AML-193 (cell line): ENCODE results near the gene ABCB8.
A peak's percentile ranks its signal among the peaks of the same experiment; 100 is the strongest.

Experiments used
- DNase-seq, 2 experiments: peaks; one replicate each; lab custom pipeline; 2025; lab: John Stamatoyannopoulos, UW

The ABCB8 gene

DNA sequence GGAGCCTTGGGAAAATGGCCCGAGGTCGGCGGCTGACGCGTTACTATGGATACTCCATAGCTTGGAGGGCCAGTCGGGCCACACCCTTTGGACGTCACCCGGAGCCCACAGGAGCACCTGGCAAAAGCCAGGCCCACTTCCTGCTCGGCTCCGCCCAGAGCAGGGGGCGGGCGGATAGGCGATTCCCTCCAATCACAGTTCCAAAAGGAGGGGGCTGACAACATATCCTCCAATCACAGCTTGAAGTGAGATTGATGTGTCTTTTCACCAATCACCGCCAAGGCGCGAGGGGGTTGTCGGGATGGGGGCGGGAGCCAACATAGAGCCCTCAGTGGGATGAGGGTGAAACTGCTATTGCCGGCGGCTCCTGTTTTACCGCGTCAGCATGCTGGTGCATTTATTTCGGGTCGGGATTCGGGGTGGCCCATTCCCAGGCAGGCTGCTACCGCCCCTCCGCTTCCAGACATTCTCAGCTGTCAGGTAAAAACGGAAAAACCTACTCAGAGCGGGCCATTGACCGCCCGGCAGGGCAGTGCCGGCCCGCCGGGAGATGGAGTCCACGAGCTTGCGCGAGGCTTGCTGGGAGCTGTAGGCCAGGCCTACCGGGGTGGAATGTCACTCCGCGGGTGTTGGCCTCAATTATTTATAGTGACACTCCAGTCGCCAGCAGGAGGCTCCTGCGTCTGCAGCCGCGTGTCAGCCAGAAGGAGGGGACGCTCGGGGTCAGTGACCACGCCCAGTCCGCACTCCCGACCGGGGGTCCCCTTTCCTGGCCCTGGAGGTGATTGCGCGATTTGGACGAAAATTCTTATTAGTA, at the start of gene ABCB8:
ABCB8 (plus strand) TSS at position 320 of the 817 bp plus-strand sequence; CDS start at position 386, 66 bp downstream.
- DNase-seq = peak; percentile 93 to 95

DNA sequence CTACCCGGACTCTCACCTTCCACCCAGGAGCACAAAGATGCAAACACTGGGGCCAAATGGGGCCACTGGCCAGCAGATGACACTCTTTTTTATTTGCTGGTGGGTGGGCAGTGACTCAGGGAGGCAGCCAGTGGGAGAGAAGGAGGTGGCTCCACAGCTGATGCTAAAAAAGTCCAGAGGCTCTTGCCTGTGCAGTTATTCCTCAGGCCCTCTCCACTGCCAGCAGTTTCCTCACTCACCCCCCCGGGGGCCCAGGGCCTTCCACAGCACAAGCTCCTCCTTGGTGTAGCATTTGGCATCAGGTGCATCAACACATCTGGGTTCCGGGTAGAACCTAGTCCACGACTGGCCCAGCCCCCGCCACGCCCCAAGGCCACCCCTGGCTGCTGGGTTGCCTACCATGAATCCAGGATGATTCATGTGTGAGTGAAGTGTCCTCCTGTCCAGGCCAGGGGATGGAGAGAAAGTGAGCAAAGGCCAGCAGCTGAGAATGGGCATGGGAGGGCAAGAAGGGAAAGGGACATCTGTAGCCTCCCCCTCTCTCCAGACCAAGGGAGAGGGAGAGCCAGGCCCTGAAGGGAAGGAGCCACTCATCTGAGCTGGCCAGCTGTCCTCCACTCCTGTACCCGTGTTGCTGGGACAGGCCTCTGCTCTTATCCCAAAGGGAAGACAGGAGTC, 48.4 kb upstream of the ABCB8 start:
- DNase-seq = no peak

DNA sequence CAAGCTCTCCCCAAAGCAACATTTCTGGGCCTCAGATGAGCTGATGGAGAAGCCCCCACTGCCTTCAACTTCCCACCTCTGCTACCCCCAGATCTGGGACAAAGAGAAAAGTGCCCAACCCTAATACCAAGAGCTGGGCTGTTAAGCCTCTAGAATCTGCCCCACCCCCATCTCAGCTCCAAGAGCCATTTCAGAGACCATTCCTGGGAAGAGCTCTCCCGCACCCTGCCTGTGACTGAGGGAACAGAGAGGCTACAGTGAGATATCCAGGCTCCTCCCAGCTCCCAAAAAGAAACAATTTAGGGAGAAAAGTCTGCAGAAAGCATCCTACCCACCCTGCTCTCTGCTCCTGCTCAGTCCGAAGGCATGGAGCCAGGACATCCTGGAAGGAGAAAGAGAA, 47.6 kb upstream of the ABCB8 start:
- no peak for DNase-seq

DNA sequence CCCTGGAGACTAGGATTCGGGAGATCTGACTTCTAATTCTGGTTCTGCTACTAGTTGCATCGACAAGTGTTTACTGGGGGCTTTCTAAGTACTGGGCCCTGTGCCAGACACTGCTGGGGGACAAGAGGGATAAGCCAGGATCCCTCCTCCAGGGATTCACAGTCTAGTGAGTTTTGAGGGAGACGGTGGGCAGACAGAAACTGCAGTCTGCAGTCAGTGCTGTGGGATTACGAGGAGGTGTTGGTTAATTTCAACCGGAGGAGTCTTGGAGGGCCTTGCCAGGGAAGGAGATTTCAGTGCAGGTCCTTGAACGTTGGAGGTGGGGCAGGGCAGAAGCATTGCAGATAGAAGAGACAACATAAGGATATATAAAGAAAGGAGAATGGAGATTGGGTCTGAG, 46.6 kb upstream of the ABCB8 start:
- no peak for DNase-seq

DNA sequence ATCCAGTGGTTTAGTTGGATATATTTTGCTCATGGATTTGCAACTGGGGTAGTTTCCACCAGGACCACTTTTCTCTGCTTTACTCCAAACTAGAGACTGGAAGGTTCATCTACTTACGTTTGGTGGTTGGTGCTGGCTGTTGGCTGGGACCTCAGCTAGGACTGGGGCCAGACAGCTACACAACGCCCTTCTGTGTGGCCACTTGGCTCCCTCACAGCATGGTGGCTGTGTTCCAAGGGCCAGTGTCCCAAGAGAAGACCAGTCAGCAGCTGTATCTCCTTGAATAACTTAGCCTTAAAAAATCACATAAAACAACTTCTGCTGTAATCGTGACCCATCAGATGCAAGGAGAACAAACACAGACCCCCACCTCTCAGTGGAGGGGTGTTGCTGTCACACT, 45.9 kb upstream of the ABCB8 start:
- DNase-seq = no peak

DNA sequence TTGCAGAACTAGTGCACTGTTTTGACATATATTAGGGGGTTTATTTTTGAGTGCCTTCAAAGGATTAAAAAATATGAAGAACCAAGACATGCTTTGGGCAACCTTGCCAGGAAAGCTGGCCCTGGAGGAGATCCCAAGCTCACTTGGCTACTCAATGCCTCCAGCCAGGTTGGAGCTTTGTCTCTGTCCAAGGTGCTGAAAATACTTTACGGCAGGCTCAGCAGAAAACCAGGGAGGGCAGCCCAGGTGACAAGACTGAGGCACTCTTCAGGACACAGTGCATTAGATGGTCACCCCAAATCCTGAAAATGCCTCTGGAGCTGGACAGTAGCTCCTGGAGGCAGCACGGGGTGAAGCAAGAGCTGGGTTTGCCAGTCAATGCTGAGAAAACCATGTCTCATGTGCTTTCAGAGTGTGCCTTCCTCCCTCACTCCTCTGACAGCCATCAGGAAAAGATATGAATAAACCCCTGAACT, 44.3 kb upstream of the ABCB8 start:
- DNase-seq = no peak

DNA sequence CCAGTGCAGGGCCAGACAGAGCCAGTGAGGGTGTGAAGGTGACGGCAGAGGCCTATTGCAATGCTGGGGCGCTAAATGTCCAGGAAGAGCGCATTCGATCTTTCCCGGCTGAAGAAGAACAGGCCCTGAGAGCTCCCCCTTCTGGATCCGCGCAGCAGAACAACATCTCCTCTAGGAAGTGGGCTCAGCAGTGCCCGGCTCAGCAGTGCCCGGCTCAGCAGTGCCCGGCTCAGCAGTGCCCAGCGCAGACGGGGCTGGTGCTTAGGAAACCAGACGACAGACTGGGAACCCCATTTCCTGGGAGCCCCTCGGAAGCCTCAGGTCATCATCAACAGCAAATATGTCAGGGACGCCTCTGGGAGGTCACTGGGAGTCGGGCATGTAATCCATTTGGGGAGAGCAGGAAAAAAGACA, 42.1 kb upstream of the ABCB8 start:
- DNase-seq = peak; percentile 42 to 47

DNA sequence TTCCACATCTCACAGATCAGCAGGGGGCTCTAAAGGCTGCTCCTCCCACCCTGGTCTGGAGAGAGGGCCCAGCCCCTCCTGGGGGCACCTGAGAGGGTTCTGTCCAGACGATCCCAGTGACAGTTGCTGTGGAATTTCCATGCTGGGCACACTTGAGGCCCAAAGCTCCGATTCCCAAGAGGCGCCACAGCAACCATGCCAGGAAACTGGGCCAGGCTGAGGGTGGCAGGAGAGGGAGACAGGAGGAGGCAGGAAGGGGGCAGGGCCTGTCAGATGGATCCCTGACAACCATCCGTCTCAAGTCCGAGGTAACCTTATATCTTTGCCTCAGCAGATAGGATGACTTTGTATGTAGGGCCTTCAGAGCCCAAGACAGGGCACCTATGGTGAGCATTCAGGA, 41.7 kb upstream of the ABCB8 start:
- no peak for DNase-seq

DNA sequence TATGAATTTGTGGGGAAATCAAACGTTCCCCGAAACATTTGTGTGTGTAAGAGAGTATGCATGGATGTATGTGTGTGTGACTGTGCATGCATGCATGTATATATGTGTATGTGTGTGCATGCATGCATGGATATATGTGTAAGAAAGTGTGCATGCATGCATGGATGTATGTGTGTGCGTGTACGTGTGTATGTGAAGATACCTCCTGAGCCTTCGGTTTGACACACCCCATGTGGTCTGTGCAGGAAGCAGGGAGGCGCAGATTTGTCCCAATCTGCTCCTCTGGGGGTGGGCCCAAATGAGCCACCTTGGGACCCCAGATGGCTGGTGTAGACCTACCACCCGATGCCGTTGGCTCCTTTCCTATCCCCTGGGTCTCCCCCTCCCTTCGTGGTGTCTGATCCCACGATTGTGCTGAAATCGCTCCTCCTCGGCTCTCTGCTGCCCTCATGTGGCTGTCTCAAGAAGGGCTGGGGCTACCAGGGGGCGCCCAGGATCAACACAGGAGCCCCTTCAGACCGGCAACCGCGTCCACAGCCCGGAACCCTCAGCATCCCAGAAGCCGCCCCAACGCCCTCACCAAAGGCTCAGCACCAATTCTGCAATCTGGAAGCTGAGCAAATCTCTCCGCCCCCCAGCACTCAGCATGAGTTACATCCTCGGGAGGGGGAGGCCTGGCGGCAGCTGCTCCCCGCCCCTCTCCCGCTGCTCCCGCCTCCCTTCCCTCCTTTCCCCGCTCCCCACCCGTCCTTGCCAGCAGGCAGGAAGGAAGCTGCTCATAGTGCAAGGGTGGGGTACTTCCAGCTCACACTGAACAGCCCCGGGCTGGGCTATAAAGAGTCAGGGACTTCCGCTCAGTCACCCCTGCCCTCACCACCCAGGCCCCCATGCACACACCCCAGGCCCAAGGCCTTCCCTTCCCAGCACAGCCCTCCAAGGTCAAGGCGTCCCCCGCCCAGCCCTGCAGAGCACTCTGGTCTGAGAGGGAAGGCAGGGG, 39.7 kb upstream of the ABCB8 start:
- DNase-seq = peak in 1 of 2 experiments; percentile 14

DNA sequence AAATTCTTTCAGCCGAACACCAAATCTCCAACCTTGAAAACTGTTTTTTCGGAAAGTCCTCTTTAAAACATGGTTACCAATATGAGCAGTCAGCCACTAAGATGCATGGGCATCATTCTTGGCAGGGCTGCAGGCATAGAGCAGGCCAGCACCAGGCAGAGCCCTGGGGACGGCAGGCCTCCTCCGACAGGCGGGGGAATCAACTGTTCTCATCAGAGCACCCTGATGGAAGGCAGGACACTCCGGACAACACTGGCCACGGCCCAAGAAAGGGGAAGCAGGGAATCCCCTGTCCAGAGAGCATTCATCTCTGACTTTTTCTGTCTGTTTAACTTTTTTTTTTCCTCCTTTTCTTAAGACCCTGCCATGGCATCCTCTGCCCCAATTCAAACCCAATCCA, 38.8 kb upstream of the ABCB8 start:
- no peak for DNase-seq

DNA sequence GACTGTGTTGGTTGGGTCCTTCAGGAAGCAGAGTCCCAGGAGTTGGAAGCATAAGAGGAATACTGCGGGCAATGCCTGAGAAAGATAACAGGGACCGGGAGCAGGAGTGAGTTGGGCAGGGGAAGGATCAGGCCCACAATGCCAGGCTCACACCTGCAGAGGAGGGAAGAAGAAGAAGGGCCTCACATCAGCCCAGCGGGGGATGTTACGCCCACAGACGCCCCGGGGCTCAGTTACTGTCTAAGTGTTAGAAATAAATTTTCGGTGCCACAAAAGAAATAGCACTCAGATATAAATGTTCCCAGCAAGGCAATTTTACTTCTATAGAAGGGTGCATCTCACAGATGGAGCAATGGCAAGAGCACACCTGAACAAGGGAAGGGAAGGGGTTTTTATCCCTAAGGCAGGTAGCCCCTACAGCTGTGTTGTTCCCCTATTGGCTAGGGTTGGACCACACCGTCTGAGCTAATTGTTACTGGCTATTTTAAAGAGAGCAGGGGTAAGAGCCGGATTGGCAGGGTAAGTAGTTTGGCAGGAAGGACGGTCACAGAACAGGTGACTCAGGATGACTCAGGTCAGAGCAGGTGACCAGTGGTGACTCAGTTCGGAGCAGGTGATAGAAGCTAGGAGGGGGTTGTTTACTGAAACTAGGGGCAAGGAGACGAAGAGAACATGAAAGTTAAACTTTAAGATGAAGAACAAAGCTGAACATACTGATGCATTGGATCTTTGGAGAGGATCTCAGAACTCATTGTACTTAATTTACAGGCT, 37.6 kb upstream of the ABCB8 start, which contains the start of gene NOS3:
NOS3 (plus strand) TSS at position 602 of the 771 bp plus-strand sequence. CDS start 2,787 bp downstream, outside the sequence.
- no peak for DNase-seq

DNA sequence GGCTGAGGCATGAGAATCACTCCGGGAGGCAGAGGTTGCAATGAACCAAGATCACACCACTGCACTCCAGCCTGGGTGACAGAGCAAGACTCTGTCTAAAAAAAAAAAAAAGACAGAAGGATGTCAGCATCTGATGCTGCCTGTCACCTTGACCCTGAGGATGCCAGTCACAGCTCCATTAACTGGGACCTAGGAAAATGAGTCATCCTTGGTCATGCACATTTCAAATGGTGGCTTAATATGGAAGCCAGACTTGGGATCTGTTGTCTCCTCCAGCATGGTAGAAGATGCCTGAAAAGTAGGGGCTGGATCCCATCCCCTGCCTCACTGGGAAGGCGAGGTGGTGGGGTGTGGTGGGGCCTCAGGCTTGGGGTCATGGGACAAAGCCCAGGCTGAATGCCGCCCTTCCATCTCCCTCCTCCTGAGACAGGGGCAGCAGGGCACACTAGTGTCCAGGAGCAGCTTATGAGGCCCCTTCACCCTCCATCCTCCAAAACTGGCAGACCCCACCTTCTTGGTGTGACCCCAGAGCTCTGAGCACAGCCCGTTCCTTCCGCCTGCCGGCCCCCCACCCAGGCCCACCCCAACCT, 36.1 kb upstream of the ABCB8 start:
- no peak for DNase-seq

DNA sequence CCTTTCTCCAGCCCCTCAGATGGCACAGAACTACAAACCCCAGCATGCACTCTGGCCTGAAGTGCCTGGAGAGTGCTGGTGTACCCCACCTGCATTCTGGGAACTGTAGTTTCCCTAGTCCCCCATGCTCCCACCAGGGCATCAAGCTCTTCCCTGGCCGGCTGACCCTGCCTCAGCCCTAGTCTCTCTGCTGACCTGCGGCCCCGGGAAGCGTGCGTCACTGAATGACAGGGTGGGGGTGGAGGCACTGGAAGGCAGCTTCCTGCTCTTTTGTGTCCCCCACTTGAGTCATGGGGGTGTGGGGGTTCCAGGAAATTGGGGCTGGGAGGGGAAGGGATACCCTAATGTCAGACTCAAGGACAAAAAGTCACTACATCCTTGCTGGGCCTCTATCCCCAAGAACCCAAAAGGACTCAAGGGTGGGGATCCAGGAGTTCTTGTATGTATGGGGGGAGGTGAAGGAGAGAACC, 35.4 kb upstream of the ABCB8 start:
- no peak for DNase-seq

DNA sequence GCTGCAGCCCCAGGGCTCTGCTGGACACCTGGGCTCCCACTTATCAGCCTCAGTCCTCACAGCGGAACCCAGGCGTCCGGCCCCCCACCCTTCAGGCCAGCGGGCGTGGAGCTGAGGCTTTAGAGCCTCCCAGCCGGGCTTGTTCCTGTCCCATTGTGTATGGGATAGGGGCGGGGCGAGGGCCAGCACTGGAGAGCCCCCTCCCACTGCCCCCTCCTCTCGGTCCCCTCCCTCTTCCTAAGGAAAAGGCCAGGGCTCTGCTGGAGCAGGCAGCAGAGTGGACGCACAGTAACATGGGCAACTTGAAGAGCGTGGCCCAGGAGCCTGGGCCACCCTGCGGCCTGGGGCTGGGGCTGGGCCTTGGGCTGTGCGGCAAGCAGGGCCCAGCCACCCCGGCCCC, 34.7 kb upstream of the ABCB8 start:
- DNase-seq = no peak

DNA sequence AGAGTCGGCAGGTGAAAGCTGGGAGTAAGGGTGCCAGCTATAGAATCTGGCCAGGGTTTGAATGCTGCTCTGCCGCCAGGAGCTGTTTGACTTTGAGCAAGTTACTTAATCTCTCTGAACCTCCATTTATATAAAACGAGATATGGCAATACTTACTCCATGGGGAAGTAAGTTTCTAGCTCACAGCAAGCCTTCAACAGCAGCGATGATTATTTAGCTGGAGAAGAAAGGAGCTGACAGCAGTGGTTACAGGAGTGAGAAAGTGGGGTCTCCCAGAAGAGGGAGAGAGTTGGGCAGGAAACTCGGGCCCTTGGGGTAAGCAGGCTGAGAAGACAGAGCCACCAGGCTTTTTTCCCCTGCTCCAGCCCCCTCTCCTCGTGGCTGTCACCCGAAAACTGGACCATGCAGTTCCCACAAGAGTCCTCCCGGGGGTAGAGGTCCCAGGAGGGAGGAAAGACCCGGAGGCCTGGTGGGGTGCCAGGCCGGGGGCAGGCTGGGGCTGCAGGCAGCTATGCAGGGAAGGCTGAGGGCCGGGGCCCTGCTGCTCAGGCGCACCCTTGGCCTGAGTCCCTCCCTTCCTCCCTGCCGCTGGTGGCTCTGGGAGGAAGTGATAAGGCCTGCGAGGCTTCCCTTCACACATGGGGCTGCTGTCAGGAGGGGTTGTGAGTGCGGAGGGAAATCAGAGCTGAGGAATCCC, 34.0 kb upstream of the ABCB8 start:
- DNase-seq = peak; percentile 30 to 53

DNA sequence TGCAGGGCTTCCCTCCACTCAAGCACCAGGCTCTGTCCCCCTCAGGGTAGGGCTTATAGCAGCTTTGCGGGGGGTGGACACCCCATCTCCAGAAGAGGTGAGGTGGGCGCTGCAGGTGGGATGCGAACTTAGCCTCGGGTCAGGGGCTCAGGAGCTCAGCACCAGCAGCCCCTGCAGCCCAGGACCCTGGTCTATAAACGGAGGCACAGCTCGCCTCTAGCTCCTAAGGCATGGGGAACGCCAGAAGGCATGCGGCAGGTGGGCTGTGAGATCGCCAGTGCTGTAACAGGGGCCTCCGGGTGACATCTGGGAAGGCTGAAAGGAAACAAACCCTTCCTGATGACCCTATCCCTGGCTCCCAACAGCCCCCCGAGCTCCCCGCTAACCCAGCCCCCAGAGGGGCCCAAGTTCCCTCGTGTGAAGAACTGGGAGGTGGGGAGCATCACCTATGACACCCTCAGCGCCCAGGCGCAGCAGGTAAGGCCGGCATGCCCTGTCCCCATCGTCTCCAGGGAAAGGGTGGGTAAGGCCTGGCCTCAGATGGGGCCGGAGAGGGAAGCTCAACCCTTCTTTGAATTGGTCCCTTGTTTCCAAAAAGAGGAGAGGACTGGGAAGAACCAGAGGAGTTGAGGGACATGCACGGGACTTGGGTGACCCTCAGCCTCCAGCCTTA, 33.3 kb upstream of the ABCB8 start:
- no peak for DNase-seq

DNA sequence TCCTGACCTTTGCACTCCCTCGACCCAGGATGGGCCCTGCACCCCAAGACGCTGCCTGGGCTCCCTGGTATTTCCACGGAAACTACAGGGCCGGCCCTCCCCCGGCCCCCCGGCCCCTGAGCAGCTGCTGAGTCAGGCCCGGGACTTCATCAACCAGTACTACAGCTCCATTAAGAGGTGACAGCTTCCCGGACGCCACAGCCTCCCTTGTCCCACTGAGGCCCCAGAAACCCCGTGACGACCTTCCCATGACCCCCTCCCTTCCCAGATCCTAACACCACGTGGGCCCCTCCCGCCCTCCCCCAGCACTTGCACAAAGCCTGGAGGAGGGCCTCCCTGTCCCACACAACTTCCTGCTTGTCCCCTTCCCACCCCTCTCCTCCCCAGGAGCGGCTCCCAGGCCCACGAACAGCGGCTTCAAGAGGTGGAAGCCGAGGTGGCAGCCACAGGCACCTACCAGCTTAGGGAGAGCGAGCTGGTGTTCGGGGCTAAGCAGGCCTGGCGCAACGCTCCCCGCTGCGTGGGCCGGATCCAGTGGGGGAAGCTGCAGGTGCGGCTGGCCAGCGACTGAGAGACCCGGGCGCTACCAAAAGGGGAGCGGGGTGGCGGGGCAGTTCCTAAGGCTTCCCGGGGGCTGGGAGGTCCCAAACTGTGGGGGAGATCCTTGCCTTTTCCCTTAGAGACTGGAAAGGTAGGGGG, 31.7 kb upstream of the ABCB8 start:
- DNase-seq = no peak

DNA sequence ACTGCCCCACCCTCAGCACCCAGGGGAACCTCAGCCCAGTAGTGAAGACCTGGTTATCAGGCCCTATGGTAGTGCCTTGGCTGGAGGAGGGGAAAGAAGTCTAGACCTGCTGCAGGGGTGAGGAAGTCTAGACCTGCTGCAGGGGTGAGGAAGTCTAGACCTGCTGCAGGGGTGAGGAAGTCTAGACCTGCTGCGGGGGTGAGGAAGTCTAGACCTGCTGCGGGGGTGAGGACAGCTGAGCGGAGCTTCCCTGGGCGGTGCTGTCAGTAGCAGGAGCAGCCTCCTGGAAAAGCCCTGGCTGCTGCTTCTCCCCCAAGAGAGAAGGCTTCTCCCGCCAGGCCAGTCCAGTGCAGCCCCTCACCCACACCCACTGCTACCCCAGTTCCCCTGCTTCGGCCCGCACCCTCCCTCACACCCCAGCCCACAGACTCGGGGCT, 31.2 kb upstream of the ABCB8 start:
- DNase-seq = no peak

DNA sequence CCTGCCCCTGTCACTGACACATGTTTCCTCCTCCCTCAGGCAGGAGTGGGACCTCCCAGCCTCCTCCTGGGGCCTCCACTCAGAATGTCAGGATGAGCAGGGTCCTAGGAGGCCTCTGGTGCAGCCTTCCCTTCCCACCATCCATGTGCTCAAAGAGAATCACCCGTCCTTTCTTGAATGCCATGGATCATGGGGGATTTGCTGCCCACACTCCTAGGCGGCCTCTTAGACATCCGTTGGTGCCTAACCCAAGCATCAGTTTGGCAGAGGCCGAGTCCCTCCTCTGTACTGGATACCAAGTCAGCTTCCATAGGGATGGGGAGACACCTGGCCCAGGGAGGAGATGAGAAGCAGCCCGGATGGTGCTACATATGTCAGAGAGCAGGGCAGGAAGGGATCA, 30.4 kb upstream of the ABCB8 start:
- no peak for DNase-seq
